ENCODE measurements around the gene ZNF148.

The ZNF148 gene

GRCh38 chr3:125386811-125387210 is 11.7 kb upstream of the ZNF148 start:
- TF ChIP-seq CTCF (IDR thresholded peaks at IDR 0.05; ENCODE audit: low read depth, low read length), result no peak
- in situ Hi-C loops (cut with HindIII; ENCODE audit: low sequenced_read_pairs), result no loop called here
- peak; percentile 41 for DNase-seq (ENCODE audit: low read depth, low spot score)
- no peak overlapping the region for H3K4me3 ChIP-seq (ENCODE audit: low read depth, low read length)

GRCh38 chr3:125383744-125384143 is 8.6 kb upstream of the ZNF148 start:
- no peak for TF ChIP-seq CTCF (IDR thresholded peaks at IDR 0.05; ENCODE audit: low read depth, low read length)
- in situ Hi-C loops (cut with HindIII; ENCODE audit: low sequenced_read_pairs), result no loop called here
- no peak overlapping the region for H3K4me3 ChIP-seq (ENCODE audit: low read depth, low read length)
- no peak for DNase-seq (ENCODE audit: low read depth, low spot score)

- in situ Hi-C loops (cut with HindIII; ENCODE audit: low sequenced_read_pairs), result no loop called here
- H3K4me3 ChIP-seq (ENCODE audit: low read depth, low read length), result no peak overlapping the region
- DNase-seq (ENCODE audit: low read depth, low spot score), result no peak
- no peak for TF ChIP-seq CTCF (IDR thresholded peaks at IDR 0.05; ENCODE audit: low read depth, low read length)
Observed at GRCh38 chr3:125382298-125382697, 7.2 kb upstream of the ZNF148 start.

- DNase-seq (ENCODE audit: low read depth, low spot score), result peak; percentile 37
- no peak overlapping the region for H3K4me3 ChIP-seq (ENCODE audit: low read depth, low read length)
- no peak for TF ChIP-seq CTCF (IDR thresholded peaks at IDR 0.05; ENCODE audit: low read depth, low read length)
- in situ Hi-C loops (cut with HindIII; ENCODE audit: low sequenced_read_pairs), result no loop called here
Observed at GRCh38 chr3:125381743-125382142, 6.6 kb upstream of the ZNF148 start.

DNA sequence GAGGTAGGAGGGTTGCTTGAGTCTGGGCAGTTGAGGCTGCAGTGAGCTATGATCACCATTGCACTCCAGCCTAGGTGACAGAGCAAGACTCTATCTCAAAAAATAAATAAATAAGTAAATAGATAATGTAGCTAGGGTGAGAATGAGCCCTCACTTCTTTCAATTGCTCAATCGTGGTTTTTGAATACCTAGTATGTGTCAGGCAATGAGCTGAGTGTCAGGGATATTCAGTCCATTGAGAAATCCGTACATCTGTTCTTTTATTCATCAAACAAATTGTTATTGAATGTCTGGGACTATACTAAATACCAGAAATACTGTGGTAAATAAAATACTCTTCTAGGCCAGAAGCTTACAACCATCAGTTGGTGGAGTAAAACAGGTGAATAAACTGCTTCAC is 6.2 kb upstream of the ZNF148 start:
- DNase-seq (ENCODE audit: low read depth, low spot score), result no peak
- no peak for TF ChIP-seq CTCF (IDR thresholded peaks at IDR 0.05; ENCODE audit: low read depth, low read length)
- in situ Hi-C loops (cut with HindIII; ENCODE audit: low sequenced_read_pairs), result no loop called here
- H3K4me3 ChIP-seq (ENCODE audit: low read depth, low read length), result no peak overlapping the region

DNA sequence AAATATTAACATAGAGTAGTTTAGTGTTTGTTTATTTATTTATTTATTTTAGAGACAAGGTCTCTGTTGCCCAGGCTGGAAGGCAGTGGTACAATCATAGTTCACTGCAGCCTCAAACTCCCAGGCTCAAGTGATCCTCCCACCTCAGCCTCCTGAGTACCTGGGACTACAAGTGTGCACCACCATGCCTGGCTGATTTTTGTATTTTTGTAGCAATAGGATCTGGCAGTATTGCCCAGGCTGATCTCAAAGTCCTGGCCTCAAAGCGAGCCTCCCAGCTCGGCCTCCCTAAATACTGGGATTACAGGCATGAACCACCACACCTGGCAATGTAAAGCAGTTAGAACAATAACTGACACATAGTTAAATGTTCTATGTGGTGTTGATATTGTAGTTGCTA is 4.4 kb upstream of the ZNF148 start:
- in situ Hi-C loops (cut with HindIII; ENCODE audit: low sequenced_read_pairs), result no loop called here
- no peak for TF ChIP-seq CTCF (IDR thresholded peaks at IDR 0.05; ENCODE audit: low read depth, low read length)
- no peak overlapping the region for H3K4me3 ChIP-seq (ENCODE audit: low read depth, low read length)
- DNase-seq (ENCODE audit: low read depth, low spot score), result no peak

- in situ Hi-C loops (cut with HindIII; ENCODE audit: low sequenced_read_pairs), result no loop called here
- no peak for DNase-seq (ENCODE audit: low read depth, low spot score)
- H3K4me3 ChIP-seq (ENCODE audit: low read depth, low read length), result no peak overlapping the region
- TF ChIP-seq CTCF (IDR thresholded peaks at IDR 0.05; ENCODE audit: low read depth, low read length), result no peak
Observed at GRCh38 chr3:125378762-125379161, 3.6 kb upstream of the ZNF148 start.

All from astrocyte of the spinal cord (primary cell).